SJSA1 (cell line): ENCODE data around the gene CACNA1C. TPM values are rescaled to one million over a fixed set of nuclear protein-coding genes. Genes with fewer than 3 reads are reported as not detected.
A peak's percentile ranks its signal among the peaks of the same experiment; 100 is the strongest.

Experiments used
- DNase-seq, 2 experiments: peaks; one replicate each; pipeline ENCODE4 v3.0.0-alpha.2; 2015 to 2020; ENCODE audit warnings: low spot score in 2 of 2, low read depth in 1 of 2
- H3K27ac ChIP-seq: fragments of 250-450 bp; sonication (Bioruptor Pico); 2 replicates; pipeline ENCODE4 v1.5.1; 2020; ENCODE audit warnings: mild to moderate bottlenecking, moderate library complexity
- H3K27me3 ChIP-seq: fragments of 250-450 bp; sonication (Bioruptor Pico); replicated peaks from 2 replicates; pipeline ENCODE4 v1.5.1; 2020; ENCODE audit warnings: mild to moderate bottlenecking, moderate library complexity
- H3K36me3 ChIP-seq: fragments of 250-450 bp; sonication (Bioruptor Pico); 2 replicates; pipeline ENCODE4 v1.5.1; 2020; ENCODE audit warnings: mild to moderate bottlenecking
- H3K4me1 ChIP-seq: fragments of 250-450 bp; sonication (Bioruptor Pico); replicated peaks from 2 replicates; pipeline ENCODE4 v1.6.1; 2021; ENCODE audit warnings: mild to moderate bottlenecking
- H3K4me3 ChIP-seq: fragments of 250-450 bp; sonication (Bioruptor Pico); 2 replicates; pipeline ENCODE4 v1.5.1; 2020; ENCODE audit warnings: mild to moderate bottlenecking
- H3K9me3 ChIP-seq: fragments of 250-450 bp; sonication (Bioruptor Pico); replicated peaks from 2 replicates; pipeline ENCODE4 v1.5.1; 2020; ENCODE audit warnings: mild to moderate bottlenecking
- total RNA-seq: library from RNA; depleted of rRNA; stranded (reverse); fragments of >200 nt; shearing (Covaris generic); gene quantifications from 2 replicates; pipeline ENCODE4 v1.2.3, GENCODE V29; 2014; rRNA removed

The CACNA1C gene
- total RNA-seq: 6.1 and 17.0 TPM in 2 replicates

DNA sequence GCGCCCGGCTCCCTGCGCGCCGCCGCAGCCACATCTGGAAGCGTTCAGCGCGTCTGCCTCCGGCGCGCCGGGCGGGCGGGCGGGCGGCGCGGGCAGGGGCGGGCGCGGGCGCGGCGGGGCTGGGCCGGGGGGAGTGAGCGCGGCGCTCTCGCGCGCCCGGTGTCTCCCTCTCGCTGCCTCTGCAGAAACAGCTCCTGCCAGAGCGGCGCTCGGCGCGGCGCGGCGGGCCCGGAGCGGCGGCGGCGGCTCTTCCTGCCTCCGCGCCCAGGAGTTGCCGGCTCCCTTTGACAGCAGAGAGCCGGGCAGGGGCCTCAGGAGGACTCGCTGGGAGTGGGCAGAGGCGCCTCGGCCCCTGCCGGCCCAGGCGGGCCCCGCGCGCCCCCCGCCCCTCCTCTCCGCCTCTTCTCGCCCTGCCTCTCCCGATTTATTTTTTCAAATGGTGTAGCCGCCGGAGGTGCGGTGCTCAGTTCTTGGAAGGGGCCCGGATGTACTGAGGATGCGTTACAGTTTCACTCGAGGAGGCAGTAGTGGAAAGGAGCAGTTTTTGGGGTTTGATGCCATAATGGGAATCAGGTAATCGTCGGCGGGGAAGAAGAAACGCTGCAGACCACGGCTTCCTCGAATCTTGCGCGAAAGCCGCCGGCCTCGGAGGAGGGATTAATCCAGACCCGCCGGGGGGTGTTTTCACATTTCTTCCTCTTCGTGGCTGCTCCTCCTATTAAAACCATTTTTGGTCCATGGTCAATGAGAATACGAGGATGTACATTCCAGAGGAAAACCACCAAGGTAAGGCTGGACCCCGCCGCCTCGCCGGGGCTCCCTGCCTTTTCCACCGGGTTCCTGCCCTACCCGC is at the start of gene CACNA1C:
Gene CACNA1C (plus strand): TSS at position 162 of the 853 bp plus-strand sequence. CDS start 576 bp downstream, at position 738.
- Histone ChIP-seq H3K36me3 (peaks cover 4% of the 10 kb centered on the region; the same call in 1 of the 2 replicates), H3K4me1 (peaks cover 25% of the 10 kb centered on the region), H3K27me3 (no peaks in the 10 kb centered on the region), H3K4me3 (peak within 1 kb of the TSS; percentile 74), H3K27ac (peak within 1 kb of the TSS; percentile 43), H3K9me3 (no peaks in the 10 kb centered on the region)
- peak; percentile 76 to 77 for DNase-seq

- peak in 1 of 2 experiments; percentile 18 for DNase-seq
- Histone ChIP-seq H3K4me3 (peak overlapping the region; percentile 79), H3K4me1 (peaks cover 26% of the 10 kb centered on the region), H3K27me3 (no peaks in the 10 kb centered on the region), H3K9me3 (no peaks in the 10 kb centered on the region), H3K27ac (peak overlapping the region; percentile 76), H3K36me3 (peaks cover 9% of the 10 kb centered on the region)
Measured at GRCh38 chr12:2003676-2004112, 49.1 kb upstream of the CACNA1C start.

DNA sequence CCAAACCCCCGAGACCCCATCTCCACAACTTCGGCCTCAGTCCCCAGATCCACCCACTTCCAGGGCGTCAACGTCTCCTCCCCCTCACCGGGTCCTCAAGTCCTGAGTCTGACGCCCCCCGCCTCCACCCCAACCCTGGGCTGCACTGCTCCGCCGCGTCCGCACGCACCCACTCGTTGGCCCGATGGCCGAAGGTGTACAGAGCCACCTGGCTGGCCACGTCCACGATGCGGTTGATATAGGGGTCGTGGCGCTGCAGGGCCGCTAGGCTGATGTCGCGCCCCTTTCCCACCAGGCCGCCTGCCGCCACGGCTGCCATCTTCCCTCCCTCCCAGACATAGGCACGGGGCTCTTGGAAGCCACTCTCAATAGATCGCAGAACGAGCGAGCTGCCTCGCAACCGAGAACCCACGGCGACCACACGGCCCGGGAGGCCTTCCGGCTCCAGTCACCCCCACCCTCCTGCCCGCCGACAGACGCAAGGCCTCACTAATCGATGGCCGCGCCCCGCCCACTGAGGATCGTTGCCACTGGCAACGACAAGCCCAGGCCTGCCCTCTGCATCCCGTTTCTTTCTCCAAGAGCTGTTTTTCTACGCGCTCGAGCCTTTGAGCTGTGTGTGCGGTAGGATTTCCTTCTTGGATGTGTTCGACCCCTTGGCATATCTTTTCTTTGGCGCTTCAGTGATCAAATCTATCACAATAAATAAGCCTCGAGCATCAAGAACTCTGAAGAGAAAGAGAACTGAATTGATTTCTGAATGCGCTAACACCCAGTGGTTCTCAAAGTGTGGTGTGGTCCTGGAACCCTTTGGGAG is 48.5 kb upstream of the CACNA1C start, which contains the start of gene DCP1B:
Gene DCP1B (minus strand): TSS at position 345 of the 817 bp plus-strand sequence. CDS start 26 bp downstream, at position 319.
- DNase-seq: peak; percentile 92 to 99
- H3K27ac ChIP-seq: peak within 1 kb of the TSS; percentile 76
- peaks cover 32% of the 10 kb centered on the region for H3K4me1 ChIP-seq
- H3K4me3 ChIP-seq: peak within 1 kb of the TSS; percentile 79
- no peaks in the 10 kb centered on the region for H3K9me3 ChIP-seq
- no peaks in the 10 kb centered on the region for H3K27me3 ChIP-seq
- H3K36me3 ChIP-seq: peaks cover 6% of the 10 kb centered on the region

DNA sequence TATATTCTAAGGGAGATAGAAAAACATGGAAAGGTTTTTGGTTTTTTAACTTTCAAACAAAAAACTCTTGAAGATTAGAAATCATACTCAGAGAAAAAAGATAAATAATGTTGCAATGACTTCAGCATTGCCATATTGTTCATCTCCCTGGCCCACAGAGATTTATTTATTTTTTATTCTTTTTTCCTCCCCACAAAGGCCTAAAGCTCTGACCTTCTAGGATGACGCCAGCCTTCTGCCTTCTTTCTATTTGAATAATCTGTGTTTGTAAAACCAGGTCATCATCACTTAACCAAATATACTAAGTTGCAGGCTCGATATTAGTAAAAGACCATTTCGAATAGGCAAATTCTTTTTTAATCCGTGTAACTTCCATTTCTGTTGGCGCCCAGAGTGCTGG is 44.1 kb upstream of the CACNA1C start:
- H3K4me3 ChIP-seq: no peak overlapping the region
- H3K36me3 ChIP-seq: peaks cover 6% of the 10 kb centered on the region
- H3K27me3 ChIP-seq: no peaks in the 10 kb centered on the region
- peaks cover 23% of the 10 kb centered on the region for H3K4me1 ChIP-seq
- H3K9me3 ChIP-seq: no peaks in the 10 kb centered on the region
- peak overlapping the region; percentile 1; the same call in 1 of the 2 replicates for H3K27ac ChIP-seq
- DNase-seq: peak in 1 of 2 experiments; percentile 57

GRCh38 chr12:2009623-2010022 is 43.2 kb upstream of the CACNA1C start:
- Histone ChIP-seq H3K36me3 (no peaks in the 10 kb centered on the region), H3K4me3 (no peak overlapping the region), H3K4me1 (peaks cover 21% of the 10 kb centered on the region), H3K9me3 (no peaks in the 10 kb centered on the region), H3K27me3 (no peaks in the 10 kb centered on the region), H3K27ac (peak overlapping the region; percentile 1; the same call in 1 of the 2 replicates)
- no peak for DNase-seq

DNA sequence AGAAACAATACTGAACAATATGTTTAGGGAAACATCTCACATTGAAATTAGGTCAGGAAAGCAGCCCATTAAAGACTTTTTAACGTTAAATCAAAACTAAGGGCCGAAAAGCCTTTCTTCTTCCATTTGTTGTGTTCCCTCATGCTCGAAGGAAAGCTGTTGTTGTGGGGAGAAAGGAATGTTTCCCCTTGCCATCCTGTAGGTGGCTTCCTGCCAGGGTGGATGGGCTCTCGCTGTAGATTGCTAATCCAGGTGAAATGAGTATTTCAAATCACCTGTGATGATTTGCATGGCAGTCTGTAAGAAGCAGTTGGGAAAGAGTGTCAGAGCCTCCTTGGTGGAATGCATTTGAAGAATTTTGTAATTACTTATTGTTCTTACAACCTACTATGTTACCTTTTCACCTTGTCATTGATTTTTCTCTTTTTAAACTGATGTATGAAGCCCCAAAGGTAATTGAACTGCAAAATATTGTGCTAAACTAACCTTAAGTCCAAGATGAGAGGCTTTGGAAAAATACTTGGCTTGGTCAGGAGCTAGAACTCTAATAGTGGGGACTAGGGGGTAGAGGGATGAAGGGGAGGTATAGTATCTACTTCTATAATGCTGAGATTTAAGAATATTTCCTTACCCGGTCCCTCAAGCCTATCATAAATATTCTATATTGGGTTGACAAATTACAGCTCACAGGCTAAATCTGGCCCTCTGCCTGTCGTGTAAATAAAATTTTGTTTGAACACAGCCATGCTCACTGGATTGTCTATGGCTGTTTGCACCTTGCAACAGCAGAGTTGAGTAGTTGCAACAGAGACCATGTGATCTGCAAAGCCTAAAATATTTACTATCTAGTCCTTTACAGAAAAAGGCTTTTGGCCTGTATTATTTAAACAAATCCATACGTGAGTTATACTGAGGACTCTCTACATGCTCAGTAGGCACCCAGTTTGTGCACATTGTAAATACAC is 40.9 kb upstream of the CACNA1C start:
- DNase-seq: no peak
- peaks cover 17% of the 10 kb centered on the region for H3K4me1 ChIP-seq
- no peaks in the 10 kb centered on the region for H3K36me3 ChIP-seq
- no peak overlapping the region for H3K27ac ChIP-seq
- H3K9me3 ChIP-seq: no peaks in the 10 kb centered on the region
- no peaks in the 10 kb centered on the region for H3K27me3 ChIP-seq
- no peak overlapping the region for H3K4me3 ChIP-seq

DNA sequence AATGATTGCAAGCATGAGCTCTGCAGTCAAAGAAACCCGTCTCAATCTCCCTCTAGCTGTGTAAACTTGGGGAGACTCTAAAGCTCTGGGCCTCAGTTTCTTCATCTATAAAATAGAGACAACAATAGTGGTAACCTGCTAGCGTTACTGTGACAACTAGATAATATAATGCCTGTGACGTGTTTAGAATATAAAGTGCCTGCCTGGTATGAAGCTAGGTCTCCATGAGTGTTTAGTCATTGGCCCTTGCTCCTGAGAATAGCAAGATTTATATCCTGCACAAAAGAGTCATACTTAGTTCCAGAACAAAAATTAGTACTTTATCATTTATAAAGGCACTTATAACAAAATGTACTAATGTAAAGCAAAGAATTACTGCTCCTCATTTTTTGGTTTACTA is 39.7 kb upstream of the CACNA1C start:
- Histone ChIP-seq H3K27me3 (no peaks in the 10 kb centered on the region), H3K9me3 (no peaks in the 10 kb centered on the region), H3K4me1 (peaks cover 21% of the 10 kb centered on the region), H3K36me3 (no peaks in the 10 kb centered on the region), H3K27ac (no peak overlapping the region), H3K4me3 (no peak overlapping the region)
- DNase-seq: no peak

DNA sequence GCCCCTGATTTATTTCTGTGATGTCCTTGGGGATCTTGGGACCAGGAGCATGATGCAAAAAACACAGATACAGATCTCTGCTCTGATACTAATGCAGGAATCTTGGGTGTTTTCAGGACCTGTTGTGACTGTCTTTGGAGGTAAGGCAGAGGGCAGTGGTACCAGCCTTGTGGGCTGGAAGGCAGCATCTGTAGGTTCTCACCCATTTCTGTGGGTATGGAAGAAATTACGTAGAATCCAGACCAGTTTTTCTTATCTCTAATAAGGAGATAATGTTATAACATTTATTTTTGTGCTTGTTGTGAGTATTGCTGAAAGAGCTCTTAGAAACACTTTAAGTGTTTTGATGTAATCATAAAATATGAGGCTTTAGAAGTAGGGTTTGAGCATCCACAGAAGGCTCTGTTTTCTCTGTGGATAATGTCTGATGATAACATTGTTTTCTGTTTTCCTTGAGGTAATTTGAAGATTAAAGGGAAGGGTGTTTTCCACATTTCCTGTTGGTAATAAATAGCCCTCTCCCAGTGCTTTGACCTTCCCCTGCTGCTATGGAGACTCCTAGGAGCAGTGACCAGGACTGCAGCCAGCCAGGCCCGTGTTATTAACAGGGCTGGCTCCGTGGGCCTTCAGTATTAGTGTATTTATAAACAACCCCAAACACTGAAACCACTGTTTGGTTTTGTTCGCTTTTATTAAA is 39.1 kb upstream of the CACNA1C start:
- Histone ChIP-seq H3K36me3 (no peaks in the 10 kb centered on the region), H3K27ac (no peak overlapping the region), H3K27me3 (no peaks in the 10 kb centered on the region), H3K4me1 (peaks cover 15% of the 10 kb centered on the region), H3K9me3 (no peaks in the 10 kb centered on the region), H3K4me3 (no peak overlapping the region)
- DNase-seq: no peak

- no peak overlapping the region for H3K4me3 ChIP-seq
- no peaks in the 10 kb centered on the region for H3K9me3 ChIP-seq
- no peaks in the 10 kb centered on the region for H3K36me3 ChIP-seq
- H3K4me1 ChIP-seq: peaks cover 9% of the 10 kb centered on the region
- no peaks in the 10 kb centered on the region for H3K27me3 ChIP-seq
- DNase-seq: no peak
- H3K27ac ChIP-seq: no peak overlapping the region
Measured at GRCh38 chr12:2014231-2014630, 38.6 kb upstream of the CACNA1C start.

GRCh38 chr12:2016862-2017545 is 35.8 kb upstream of the CACNA1C start:
- H3K27ac ChIP-seq: no peak overlapping the region
- no peaks in the 10 kb centered on the region for H3K36me3 ChIP-seq
- no peaks in the 10 kb centered on the region for H3K9me3 ChIP-seq
- 0 out of 2 replicates have a peak, but pooled peaks cover 4% of the 10 kb centered on the region for H3K4me1 ChIP-seq
- H3K4me3 ChIP-seq: no peak overlapping the region
- DNase-seq: no peak
- H3K27me3 ChIP-seq: 0 out of 2 replicates have a peak, but pooled peaks cover 6% of the 10 kb centered on the region

GRCh38 chr12:2017546-2018337 is 35.0 kb upstream of the CACNA1C start:
- Histone ChIP-seq H3K27me3 (0 out of 2 replicates have a peak, but pooled peaks cover 6% of the 10 kb centered on the region), H3K36me3 (no peaks in the 10 kb centered on the region), H3K4me3 (no peak overlapping the region), H3K9me3 (no peaks in the 10 kb centered on the region), H3K27ac (no peak overlapping the region), H3K4me1 (0 out of 2 replicates have a peak, but pooled peaks cover 4% of the 10 kb centered on the region)
- no peak for DNase-seq
